GM19397 (cell line): Measurements from ENCODE around the gene MAP3K4.

Experiments used
- ATAC-seq: cut with Tn5 transposase; IDR thresholded peaks from one replicate; pipeline ENCODE4 v1.9.1; 2021; ENCODE audit warnings: mild to moderate bottlenecking, moderate library complexity; ENCODE audit not compliant: unreplicated experiment

Gene MAP3K4

GRCh38 chr6:161139766-161140553 lies 148.4 kb downstream of the MAP3K4 start:
- ATAC-seq = no peak

- ATAC-seq = no peak
Observed at GRCh38 chr6:161140554-161140875, 148.9 kb downstream of the MAP3K4 start.

GRCh38 chr6:161141173-161141572 lies 149.6 kb downstream of the MAP3K4 start:
- no peak for ATAC-seq

GRCh38 chr6:161142957-161143296 lies 151.4 kb downstream of the MAP3K4 start:
- no peak for ATAC-seq

GRCh38 chr6:161143663-161144430 lies 152.3 kb downstream of the MAP3K4 start:
- no peak for ATAC-seq

GRCh38 chr6:161150136-161150535 lies 158.6 kb downstream of the MAP3K4 start:
- no peak for ATAC-seq

GRCh38 chr6:161150566-161150965 lies 159.0 kb downstream of the MAP3K4 start:
- ATAC-seq = no peak

- ATAC-seq = no peak
Observed at GRCh38 chr6:161151059-161151645, 159.6 kb downstream of the MAP3K4 start.

GRCh38 chr6:161151660-161152526 lies 160.3 kb downstream of the MAP3K4 start:
- no peak for ATAC-seq

- no peak for ATAC-seq
Observed at GRCh38 chr6:161152527-161152862, 160.9 kb downstream of the MAP3K4 start.

- ATAC-seq = no peak
Observed at GRCh38 chr6:161152907-161153662, 161.5 kb downstream of the MAP3K4 start.

GRCh38 chr6:161153725-161154124 lies 162.2 kb downstream of the MAP3K4 start:
- no peak for ATAC-seq

GRCh38 chr6:161154796-161155335 lies 163.3 kb downstream of the MAP3K4 start:
- no peak for ATAC-seq

- no peak for ATAC-seq
Observed at GRCh38 chr6:161161121-161161520, 169.6 kb downstream of the MAP3K4 start.

GRCh38 chr6:161161889-161162624 lies 170.5 kb downstream of the MAP3K4 start:
- no peak for ATAC-seq

GRCh38 chr6:161162722-161163121 lies 171.2 kb downstream of the MAP3K4 start:
- ATAC-seq = no peak

GRCh38 chr6:161163466-161164181 lies 172.1 kb downstream of the MAP3K4 start:
- ATAC-seq = no peak

- no peak for ATAC-seq
Observed at GRCh38 chr6:161164182-161164625, 172.6 kb downstream of the MAP3K4 start.

- no peak for ATAC-seq
Observed at GRCh38 chr6:161166176-161166575, 174.6 kb downstream of the MAP3K4 start.
